Endothelial cell of umbilical vein (primary cell): ENCODE data around the gene ANKRD61. TPM values are rescaled to one million over a fixed set of nuclear protein-coding genes. Genes with fewer than 3 reads are reported as not detected.

Source experiments
- BruUV-seq: library from RNA; stranded (reverse); fragments of 400-500 nt; replicated peaks from 2 replicates; lab custom pipeline; 2021; lab: Mats Ljungman, UMichigan
- CTCF ChIA-PET: fragments of 300-600, 350-600 bp; sonication (Branson Sonifier 250); formaldehyde crosslinking; loops from one replicate; lab custom pipeline; 2021; ENCODE audit warnings: antibody characterized with exemption, inconsistent platforms; lab: Charles Lee
- POLR2A ChIA-PET: fragments of 300-600, 350-600 bp; sonication (Branson Sonifier 250); formaldehyde crosslinking; loops from one replicate; lab custom pipeline; 2021; ENCODE audit warnings: antibody characterized with exemption, inconsistent platforms; lab: Charles Lee
- DNase-seq: peaks from one replicate; pipeline ENCODE4 v3.0.0-alpha.2; 2011; ENCODE audit warnings: low read depth, low spot score
- FAIRE-seq: peaks from 2 replicates; lab custom pipeline; 2011; peaks lifted over from hg19 to GRCh38; lab: Jason Lieb, UNC
- H2AFZ ChIP-seq: 2 replicates; pipeline ENCODE4 v1.6.0; 2012; ENCODE audit warnings: low read depth, low read length, control low read depth, inconsistent platforms
- H3K27ac ChIP-seq: 2 replicates; pipeline ENCODE4 v1.5.1; 2011; ENCODE audit warnings: low read depth, mild to moderate bottlenecking, control low read depth, low read length, moderate library complexity; ENCODE audit not compliant: insufficient read depth
- H3K27me3 ChIP-seq, 2 experiments: 2 replicates each; pipeline versions ENCODE4 v1.6.0 to v1.6.1; 2011; ENCODE audit warnings: low read length in 2 of 2, mixed read lengths in 1 of 2; ENCODE audit not compliant: control insufficient read depth in 2 of 2, insufficient read depth in 2 of 2
- H3K36me3 ChIP-seq, 2 experiments: 2 replicates in 1 of 2; 3 replicates in 1 of 2; pipeline ENCODE4 v1.5.1; 2011; ENCODE audit warnings: low read length in 2 of 2, mild to moderate bottlenecking in 1 of 2, moderate library complexity in 1 of 2; ENCODE audit not compliant: control insufficient read depth in 2 of 2, insufficient read depth in 2 of 2; ENCODE audit errors: extremely low read depth in 1 of 2
- H3K4me1 ChIP-seq: 3 replicates; pipeline ENCODE4 v1.5.1; 2011; ENCODE audit warnings: mild to moderate bottlenecking, low read length; ENCODE audit not compliant: control insufficient read depth, insufficient read depth; ENCODE audit errors: extremely low read depth
- H3K4me2 ChIP-seq: 2 replicates; pipeline ENCODE4 v1.6.1; 2011; ENCODE audit warnings: low read length, control low read depth, mixed read lengths; ENCODE audit not compliant: insufficient read depth
- H3K4me3 ChIP-seq, 3 experiments: fragments of 200-600 bp in 1 of 3; sonication (generic), shearing (Covaris generic) in 1 of 3; replicated peaks in 1 of 3; 2 replicates each; pipeline ENCODE4 v1.5.1; 2011 to 2016; ENCODE audit warnings: control low read depth in 3 of 3, low read length in 3 of 3, mild to moderate bottlenecking in 2 of 3, inconsistent platforms in 1 of 3, low read depth in 1 of 3, moderate library complexity in 1 of 3; ENCODE audit not compliant: insufficient read depth in 1 of 3
- H3K79me2 ChIP-seq: 2 replicates; pipeline ENCODE4 v1.6.0; 2012; ENCODE audit warnings: low read length, inconsistent platforms; ENCODE audit not compliant: control insufficient read depth, insufficient read depth
- H3K9ac ChIP-seq: replicated peaks from 2 replicates; pipeline ENCODE3; 2011; ENCODE audit warnings: low read length, control low read depth; ENCODE audit not compliant: insufficient read depth; ENCODE audit errors: extremely low read depth
- H3K9me1 ChIP-seq: replicated peaks from 3 replicates; pipeline ENCODE4 v1.6.0; 2011; ENCODE audit warnings: mild to moderate bottlenecking, low read length; ENCODE audit not compliant: control insufficient read depth, insufficient read depth; ENCODE audit errors: extremely low read depth
- H3K9me3 ChIP-seq: replicated peaks from 2 replicates; pipeline ENCODE4 v1.5.1; 2012; ENCODE audit warnings: low read length, inconsistent platforms; ENCODE audit not compliant: control insufficient read depth, insufficient read depth
- H4K20me1 ChIP-seq: replicated peaks from 2 replicates; pipeline ENCODE3; 2011; ENCODE audit warnings: mild to moderate bottlenecking, low read length; ENCODE audit not compliant: control insufficient read depth, insufficient read depth; ENCODE audit errors: extremely low read depth
- EZH2 ChIP-seq: IDR thresholded peaks from 2 replicates; pipeline ENCODE4 v1.6.1; 2012; ENCODE audit warnings: borderline replicate concordance, low read depth, mild to moderate bottlenecking, moderate library complexity, low read length, inconsistent platforms; ENCODE audit not compliant: severe bottlenecking
- FOS ChIP-seq: IDR thresholded peaks from 2 replicates; pipeline ENCODE4 v1.6.1; 2011; ENCODE audit warnings: mild to moderate bottlenecking, low read length, moderate library complexity, borderline replicate concordance; ENCODE audit not compliant: insufficient read depth
- GATA2 ChIP-seq: IDR thresholded peaks from 2 replicates; pipeline ENCODE4 v1.7.0; 2011; ENCODE audit warnings: low read depth, mild to moderate bottlenecking, moderate library complexity, mixed read lengths, low read length; ENCODE audit not compliant: insufficient read length, insufficient read depth
- JUN ChIP-seq: IDR thresholded peaks from 2 replicates; pipeline ENCODE4 v1.6.1; 2011; ENCODE audit warnings: borderline replicate concordance, low read depth; ENCODE audit not compliant: insufficient read length, insufficient read depth
- MYC ChIP-seq: IDR thresholded peaks from one replicate; pipeline ENCODE4 v1.6.1; 2011; ENCODE audit warnings: mild to moderate bottlenecking, low read depth, low read length
- POLR2A ChIP-seq: IDR thresholded peaks from 2 replicates; pipeline ENCODE4 v1.6.1; 2012; ENCODE audit warnings: low read depth, mild to moderate bottlenecking, control low read depth, low read length
- POLR2AphosphoS5 ChIP-seq: IDR thresholded peaks from 2 replicates; pipeline ENCODE4 v1.6.1; 2012; ENCODE audit warnings: low read depth, mild to moderate bottlenecking, control low read depth, low read length, moderate library complexity; ENCODE audit not compliant: insufficient read depth
- dilution Hi-C: fragments of 300-500 bp; cut with MboI; formaldehyde crosslinking; loops from one replicate; pipeline ENCODE4 v1.15.0; 2019; ENCODE audit warnings: low sequenced_read_pairs; ENCODE audit not compliant: extremely low pct_ligation_motif_present
- intact Hi-C: fragments of 100-400 bp; cut with micrococcal nuclease; formaldehyde crosslinking; loops from one replicate; pipeline ENCODE4 v1.10.0; 2022
- polyA plus RNA-seq, 4 experiments: library from polyadenylated mRNA; depleted of rRNA in 3 of 4; stranded (reverse) in 3 of 4; unstranded in 1 of 4; fragments of >200 nt; gene quantifications; 2 replicates each; pipeline versions ENCODE4 v1.2.1 to v1.2.3, GENCODE V29; 2011 to 2012; ENCODE audit warnings: missing spikeins in 1 of 4
- total RNA-seq: library from RNA; stranded (reverse); gene quantifications from 2 replicates; pipeline ENCODE4 v1.2.3, GENCODE V29; 2021
- TF ChIP-seq, protein P1 (sequence below): IDR thresholded peaks from 2 replicates; pipeline ENCODE4 v1.6.1; 2011; ENCODE audit not compliant: insufficient read depth, insufficient read length
- TF ChIP-seq, protein P2 (sequence below), 2 donors: IDR thresholded peaks; 1 replicate in 1 of 2; 2 replicates in 1 of 2; pipeline ENCODE4 v1.5.1; 2011; ENCODE audit warnings: low read length in 2 of 2, mild to moderate bottlenecking in 2 of 2, moderate library complexity in 2 of 2, control low read depth in 1 of 2, inconsistent platforms in 1 of 2, low read depth in 1 of 2; ENCODE audit not compliant: insufficient read depth in 1 of 2; ENCODE audit errors: extremely low read depth in 1 of 2

The ANKRD61 gene
- total and polyA plus RNA-seq, 2 donors (not counting 3 experiments of a cell fraction or from before 2014, with no cell fraction given), result 0.18 to 0.53 TPM

DNA sequence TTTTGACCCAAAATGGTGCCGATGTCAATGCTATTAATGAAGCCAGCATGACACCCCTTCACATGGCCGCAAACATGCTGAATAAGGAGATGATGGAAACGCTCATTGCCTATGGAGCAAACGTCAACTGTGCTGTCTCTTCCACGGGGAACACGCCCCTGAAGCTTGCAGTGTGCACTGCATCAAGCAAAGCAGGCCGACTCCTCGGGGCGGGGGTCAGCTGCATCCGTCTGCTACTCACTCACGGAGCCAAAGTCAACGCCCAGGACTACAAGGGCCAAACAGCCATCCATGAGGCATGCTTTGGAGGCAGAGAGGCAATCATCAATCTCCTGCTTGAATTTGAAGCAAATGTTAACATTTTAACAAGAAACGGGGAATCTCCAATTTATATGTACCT is 4.5 kb downstream of the ANKRD61 start:
- H3K9me3 ChIP-seq, result no peaks in the 10 kb centered on the region
- H3K4me3 ChIP-seq, result no peak overlapping the region
- ChIA-PET POLR2A (no interaction called here), CTCF (no interaction called here)
- no peaks in the 10 kb centered on the region for H3K79me2 ChIP-seq
- intact Hi-C loops, result no loop called here
- H3K9me1 ChIP-seq, result no peaks in the 10 kb centered on the region
- DNase-seq, result no peak
- BruUV-seq, result no TSS peak
- FAIRE-seq, result no peak
- no peak overlapping the region for H3K9ac ChIP-seq
- no peaks in the 10 kb centered on the region for H3K4me1 ChIP-seq
- H3K27me3 ChIP-seq, result no peaks in the 10 kb centered on the region
- no peak overlapping the region for H3K27ac ChIP-seq
- H2AFZ ChIP-seq, result no peak overlapping the region
- H4K20me1 ChIP-seq, result no peaks in the 10 kb centered on the region
- dilution Hi-C loops, result no loop called here
- no peak overlapping the region for H3K4me2 ChIP-seq
- TF ChIP-seq FOS, result no peak
- no peak for TF ChIP-seq GATA2
- TF ChIP-seq, protein P1, sequence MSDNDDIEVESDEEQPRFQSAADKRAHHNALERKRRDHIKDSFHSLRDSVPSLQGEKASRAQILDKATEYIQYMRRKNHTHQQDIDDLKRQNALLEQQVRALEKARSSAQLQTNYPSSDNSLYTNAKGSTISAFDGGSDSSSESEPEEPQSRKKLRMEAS, result no peak
- no peak for TF ChIP-seq JUN
- no peak for TF ChIP-seq EZH2
- TF ChIP-seq, protein P2, sequence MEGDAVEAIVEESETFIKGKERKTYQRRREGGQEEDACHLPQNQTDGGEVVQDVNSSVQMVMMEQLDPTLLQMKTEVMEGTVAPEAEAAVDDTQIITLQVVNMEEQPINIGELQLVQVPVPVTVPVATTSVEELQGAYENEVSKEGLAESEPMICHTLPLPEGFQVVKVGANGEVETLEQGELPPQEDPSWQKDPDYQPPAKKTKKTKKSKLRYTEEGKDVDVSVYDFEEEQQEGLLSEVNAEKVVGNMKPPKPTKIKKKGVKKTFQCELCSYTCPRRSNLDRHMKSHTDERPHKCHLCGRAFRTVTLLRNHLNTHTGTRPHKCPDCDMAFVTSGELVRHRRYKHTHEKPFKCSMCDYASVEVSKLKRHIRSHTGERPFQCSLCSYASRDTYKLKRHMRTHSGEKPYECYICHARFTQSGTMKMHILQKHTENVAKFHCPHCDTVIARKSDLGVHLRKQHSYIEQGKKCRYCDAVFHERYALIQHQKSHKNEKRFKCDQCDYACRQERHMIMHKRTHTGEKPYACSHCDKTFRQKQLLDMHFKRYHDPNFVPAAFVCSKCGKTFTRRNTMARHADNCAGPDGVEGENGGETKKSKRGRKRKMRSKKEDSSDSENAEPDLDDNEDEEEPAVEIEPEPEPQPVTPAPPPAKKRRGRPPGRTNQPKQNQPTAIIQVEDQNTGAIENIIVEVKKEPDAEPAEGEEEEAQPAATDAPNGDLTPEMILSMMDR (IDR thresholded peaks at IDR 0.05; ENCODE audit: extremely low read depth in 1 of 2, insufficient read depth in 1 of 2, low read depth in 1 of 2, low read length in 2 of 2), result no peak
- TF ChIP-seq POLR2A, result no peak
- no peak for TF ChIP-seq MYC
- no peak for TF ChIP-seq POLR2AphosphoS5
- peaks cover 8 to 15% of the 10 kb centered on the region in 2 experiments for H3K36me3 ChIP-seq
